Measurements from ENCODE around the gene KRTAP4-3. TPM values are rescaled to one million over a fixed set of nuclear protein-coding genes. Genes with fewer than 3 reads are reported as not detected.
"Not testable (repeated sequence)": the region's sequence is repeated elsewhere in the genome, so short reads cannot be mapped to it uniquely, and the experiment has no call there.

Gene KRTAP4-3
- total RNA-seq, 4 donors from 2014 or later: not detected

- no peaks in the 10 kb centered on the region for H3K4me1 ChIP-seq
- H3K36me3 ChIP-seq: no peaks in the 10 kb centered on the region
- no peak for DNase-seq
- TF ChIP-seq CTCF (IDR thresholded peaks at IDR 0.05): no peak
- no peak for TF ChIP-seq POLR2A (IDR thresholded peaks at IDR 0.05)
- no peaks in the 10 kb centered on the region for H3K9me3 ChIP-seq
- no peak overlapping the region for H3K27ac ChIP-seq
- H3K4me3 ChIP-seq: no peak overlapping the region
- 80 to 84% methylated on average over 2 of the region's 2 CpGs for WGBS, 2 donors
- intact Hi-C loops (cut with DNase I): no loop called here
- H3K27me3 ChIP-seq: peaks cover 0 to 22% (median 0%) of the 10 kb centered on the region in 4 donors
Measured at GRCh38 chr17:41121742-41122141, 46.3 kb downstream of the KRTAP4-3 start.

- H3K36me3 ChIP-seq; intact Hi-C loops (cut with DNase I); H3K9me3 ChIP-seq; H3K4me1 ChIP-seq; H3K4me3 ChIP-seq; H3K27ac ChIP-seq; DNase-seq: not testable (repeated sequence)
- H3K27me3 ChIP-seq: peaks cover 0 to 22% (median 0%) of the 10 kb centered on the region in 4 donors
- WGBS, 2 donors: 48 to 55% methylated on average over 11 of the region's 11 CpGs
Measured at GRCh38 chr17:41119696-41120690, 48.0 kb downstream of the KRTAP4-3 start.

- TF ChIP-seq POLR2A (IDR thresholded peaks at IDR 0.05): no peak
- no peak for TF ChIP-seq CTCF (IDR thresholded peaks at IDR 0.05)
- H3K4me1 ChIP-seq: no peaks in the 10 kb centered on the region
- intact Hi-C loops (cut with DNase I): no loop called here
- no peaks in the 10 kb centered on the region for H3K36me3 ChIP-seq
- 66 to 83% methylated on average over 4 of the region's 4 CpGs for WGBS, 2 donors
- peaks cover 0 to 30% (median 0%) of the 10 kb centered on the region in 4 donors for H3K27me3 ChIP-seq
- no peaks in the 10 kb centered on the region for H3K9me3 ChIP-seq
- no peak for DNase-seq
- H3K27ac ChIP-seq: no peak overlapping the region
- H3K4me3 ChIP-seq: no peak overlapping the region
Measured at GRCh38 chr17:41118721-41119120, 49.3 kb downstream of the KRTAP4-3 start.

- H3K36me3 ChIP-seq: not testable (repeated sequence)
Measured at GRCh38 chr17:41117846-41118386, 50.1 kb downstream of the KRTAP4-3 start, which contains the start of gene KRTAP4-11. Gene KRTAP4-11 (minus strand): TSS chr17:41118373. CDS start chr17:41118315, 58 bp downstream.

More at GRCh38 chr17:41117846-41118386, 50.1 kb downstream of the KRTAP4-3 start, which contains the start of gene KRTAP4-11:
- H3K4me1 ChIP-seq; H3K27ac ChIP-seq; intact Hi-C loops (cut with DNase I); H3K9me3 ChIP-seq; DNase-seq; H3K4me3 ChIP-seq: not testable (repeated sequence)
- 71 to 78% methylated on average over 7 to 10 of the region's 10 CpGs for WGBS, 2 donors
- H3K27me3 ChIP-seq: peaks cover 0 to 26% (median 0%) of the 10 kb centered on the region in 4 donors

Small RNA genes within 50 kb of the gene (small RNA-seq; reads per million reads assigned to genes)
- 0 reads per million in 4 donors for gene KRTAP4-17P

Other genes starting within 250 kb of the KRTAP4-3 start
- 10 to 100 TPM in 1 of 4 donors, 1 to 10 TPM in 2, under 1 TPM in 1; 0.38 to 19.6 (median 4.9) TPM for gene KRT23, start 230.6 kb downstream of the KRTAP4-3 start, total RNA-seq
- not detected for gene KRT39, start 201.3 kb downstream of the KRTAP4-3 start, total RNA-seq
- under 1 TPM in 1 of 4 donors, not detected in 3; 0.19 TPM for gene KRT40, start 183.9 kb downstream of the KRTAP4-3 start, total RNA-seq
- gene KRTAP3-3, start 174.1 kb downstream of the KRTAP4-3 start, total RNA-seq: not detected
- gene KRTAP3-2, start 168.3 kb downstream of the KRTAP4-3 start, total RNA-seq: under 1 TPM in 1 of 4 donors, not detected in 3; 0.57 TPM
- not detected for gene KRTAP3-1, start 159.1 kb downstream of the KRTAP4-3 start, total RNA-seq
- gene KRTAP1-5, start 141.0 kb downstream of the KRTAP4-3 start, total RNA-seq: not detected
- not detected for gene KRTAP1-4, start 138.0 kb downstream of the KRTAP4-3 start, total RNA-seq
- not detected for gene KRTAP1-3, start 133.3 kb downstream of the KRTAP4-3 start, total RNA-seq
- gene KRTAP1-1, start 126.8 kb downstream of the KRTAP4-3 start, total RNA-seq: not detected
- gene KRTAP2-1, start 120.9 kb downstream of the KRTAP4-3 start, total RNA-seq: not detected
- gene KRTAP2-2, start 113.0 kb downstream of the KRTAP4-3 start, total RNA-seq: not detected
- not detected for gene KRTAP2-3, start 108.1 kb downstream of the KRTAP4-3 start, total RNA-seq
- not detected for gene KRTAP2-4, start 102.3 kb downstream of the KRTAP4-3 start, total RNA-seq
- not detected for gene KRTAP4-7, start 84.1 kb downstream of the KRTAP4-3 start, total RNA-seq
- gene KRTAP4-8, start 70.1 kb downstream of the KRTAP4-3 start, total RNA-seq: not detected
- not detected for gene KRTAP4-16, start 66.0 kb downstream of the KRTAP4-3 start, total RNA-seq
- gene KRTAP4-9, start 62.8 kb downstream of the KRTAP4-3 start, total RNA-seq: not detected
- gene KRTAP4-11, start 49.8 kb downstream of the KRTAP4-3 start, total RNA-seq: under 1 TPM in 1 of 4 donors, not detected in 3; 0.22 TPM
- gene KRTAP4-12, start 44.0 kb downstream of the KRTAP4-3 start, total RNA-seq: not detected
- gene KRTAP4-6, start 27.7 kb downstream of the KRTAP4-3 start, total RNA-seq: not detected
- not detected for gene KRTAP4-5, start 18.4 kb downstream of the KRTAP4-3 start, total RNA-seq
- gene KRTAP4-4, start 7.5 kb downstream of the KRTAP4-3 start, total RNA-seq: not detected
- not detected for gene KRTAP4-2, start 10.0 kb upstream of the KRTAP4-3 start, total RNA-seq
- not detected for gene KRTAP4-1, start 16.7 kb upstream of the KRTAP4-3 start, total RNA-seq
- gene KRTAP9-1, start 21.7 kb upstream of the KRTAP4-3 start, total RNA-seq: not detected
- not detected for gene KRTAP9-2, start 58.4 kb upstream of the KRTAP4-3 start, total RNA-seq
- gene KRTAP9-3, start 64.2 kb upstream of the KRTAP4-3 start, total RNA-seq: not detected
- not detected for gene KRTAP9-8, start 69.8 kb upstream of the KRTAP4-3 start, total RNA-seq
- not detected for gene KRTAP9-4, start 81.5 kb upstream of the KRTAP4-3 start, total RNA-seq
- gene KRTAP9-9, start 87.2 kb upstream of the KRTAP4-3 start, total RNA-seq: not detected
- not detected for gene KRTAP9-6, start 97.2 kb upstream of the KRTAP4-3 start, total RNA-seq
- gene KRTAP9-7, start 107.5 kb upstream of the KRTAP4-3 start, total RNA-seq: not detected
- not detected for gene KRTAP29-1, start 134.6 kb upstream of the KRTAP4-3 start, total RNA-seq
- gene KRTAP16-1, start 141.1 kb upstream of the KRTAP4-3 start, total RNA-seq: not detected
- gene KRTAP17-1, start 147.5 kb upstream of the KRTAP4-3 start, total RNA-seq: not detected
- gene KRT33A, start 182.6 kb upstream of the KRTAP4-3 start, total RNA-seq: 1 to 10 TPM in 2 of 4 donors, under 1 TPM in 1, not detected in 1; 0.21 to 2.7 (median 1.9) TPM
- under 1 TPM in 2 of 4 donors, not detected in 2; 0.32 to 0.57 TPM for gene KRT33B, start 201.6 kb upstream of the KRTAP4-3 start, total RNA-seq
- gene KRT34, start 214.1 kb upstream of the KRTAP4-3 start, total RNA-seq: 1 to 10 TPM in 1 of 4 donors, under 1 TPM in 3; 0.40 to 1.1 (median 0.64) TPM
- gene KRT31, start 229.4 kb upstream of the KRTAP4-3 start, total RNA-seq: 1 to 10 TPM in 2 of 4 donors, under 1 TPM in 1, not detected in 1; 0.79 to 2.5 (median 1.5) TPM